Keratinocyte (primary cell): ENCODE data around the gene CRYGS. TPM values are rescaled to one million over a fixed set of nuclear protein-coding genes. Genes with fewer than 3 reads are reported as not detected.
"Not testable (repeated sequence)": the region's sequence is repeated elsewhere in the genome, so short reads cannot be mapped to it uniquely, and the experiment has no call there.

ENCODE experiments used
- DNase-seq: peaks from one replicate; pipeline ENCODE4 v3.0.0-alpha.2; 2011; ENCODE audit warnings: low read depth, missing footprints, low spot score
- FAIRE-seq: peaks from 2 replicates; lab custom pipeline; 2011; peaks lifted over from hg19 to GRCh38; lab: Jason Lieb, UNC
- H2AFZ ChIP-seq: 2 replicates; pipeline ENCODE4 v1.6.0; 2012; ENCODE audit warnings: low read length, control low read depth, inconsistent platforms; ENCODE audit not compliant: control insufficient read depth
- H3K27ac ChIP-seq: 2 replicates; pipeline ENCODE4 v1.5.1; 2011; ENCODE audit warnings: low read length; ENCODE audit not compliant: control insufficient read depth, insufficient read depth
- H3K27me3 ChIP-seq: 3 replicates; pipeline ENCODE4 v1.6.0; 2011; ENCODE audit warnings: low read length; ENCODE audit not compliant: control insufficient read depth, insufficient read depth; ENCODE audit errors: extremely low read depth
- H3K36me3 ChIP-seq, 2 experiments: 2 replicates in 1 of 2; 3 replicates in 1 of 2; pipeline ENCODE4 v1.5.1; 2011; ENCODE audit warnings: low read length in 2 of 2, mild to moderate bottlenecking in 1 of 2; ENCODE audit not compliant: control insufficient read depth in 2 of 2, insufficient read depth in 2 of 2; ENCODE audit errors: extremely low read depth in 1 of 2
- H3K4me1 ChIP-seq: 3 replicates; pipeline ENCODE4 v1.5.1; 2011; ENCODE audit warnings: low read length; ENCODE audit not compliant: control insufficient read depth, insufficient read depth; ENCODE audit errors: extremely low read depth
- H3K4me2 ChIP-seq: 3 replicates; pipeline ENCODE4 v1.6.0; 2011; ENCODE audit warnings: low read depth, low read length; ENCODE audit not compliant: control insufficient read depth, insufficient read depth; ENCODE audit errors: extremely low read depth
- H3K4me3 ChIP-seq, 3 experiments: fragments of 200-600 bp in 1 of 3; sonication (generic) in 1 of 3; 2 replicates in 2 of 3; 3 replicates in 1 of 3; pipeline ENCODE4 v1.5.1; 2011 to 2016; ENCODE audit warnings: low read length in 3 of 3, mild to moderate bottlenecking in 3 of 3, control low read depth in 2 of 3, inconsistent platforms in 1 of 3, low read depth in 1 of 3, mixed read lengths in 1 of 3, mixed run types in 1 of 3, moderate library complexity in 1 of 3; ENCODE audit not compliant: control insufficient read depth in 2 of 3, insufficient read depth in 2 of 3; ENCODE audit errors: extremely low read depth in 1 of 3
- H3K79me2 ChIP-seq: 2 replicates; pipeline ENCODE4 v1.6.0; 2012; ENCODE audit warnings: low read length; ENCODE audit not compliant: control insufficient read depth, insufficient read depth
- H3K9ac ChIP-seq: 3 replicates; pipeline ENCODE4 v1.6.0; 2011; ENCODE audit warnings: low read length; ENCODE audit not compliant: control insufficient read depth, insufficient read depth; ENCODE audit errors: extremely low read depth
- H3K9me1 ChIP-seq: 3 replicates; pipeline ENCODE4 v1.6.0; 2011; ENCODE audit warnings: low read length; ENCODE audit not compliant: control insufficient read depth, insufficient read depth; ENCODE audit errors: extremely low read depth
- H3K9me3 ChIP-seq: 2 replicates; pipeline ENCODE4 v1.5.1; 2012; ENCODE audit warnings: low read depth, low read length; ENCODE audit not compliant: control insufficient read depth
- H4K20me1 ChIP-seq: 3 replicates; pipeline ENCODE4 v1.6.0; 2011; ENCODE audit warnings: low read length; ENCODE audit not compliant: control insufficient read depth, insufficient read depth; ENCODE audit errors: extremely low read depth
- CTCF ChIP-seq, 3 experiments: IDR thresholded peaks in 1 of 3; conservative IDR thresholded peaks in 1 of 3; optimal IDR thresholded peaks in 1 of 3; 2 replicates in 2 of 3; 3 replicates in 1 of 3; pipeline versions ENCODE3 to v1.5.1; 2011; ENCODE audit warnings: low read length in 3 of 3, mild to moderate bottlenecking in 3 of 3, moderate library complexity in 2 of 3, control low read depth in 1 of 3, inconsistent platforms in 1 of 3; ENCODE audit not compliant: insufficient read depth in 2 of 3; ENCODE audit errors: extremely low read depth in 1 of 3
- EZH2 ChIP-seq: IDR thresholded peaks from one replicate; pipeline ENCODE4 v1.6.1; 2012; ENCODE audit warnings: inconsistent platforms, mild to moderate bottlenecking, low read length, moderate library complexity
- dilution Hi-C: fragments of 300-500 bp; cut with MboI; formaldehyde crosslinking; loops from one replicate; pipeline ENCODE4 v1.7.0; 2020; ENCODE audit warnings: low sequenced_read_pairs; ENCODE audit not compliant: extremely low pct_ligation_motif_present
- polyA plus RNA-seq, 5 experiments: library from polyadenylated mRNA; depleted of rRNA in 3 of 5; stranded (reverse) in 3 of 5; stranded (forward) in 1 of 5; unstranded in 1 of 5; fragments of >200 nt; gene quantifications; 1 replicate in 1 of 5; 2 replicates in 3 of 5; 3 replicates in 1 of 5; pipeline versions ENCODE4 v1.2.1 to v1.2.3, GENCODE V29; 2011 to 2012; ENCODE audit warnings: missing spikeins in 2 of 5, low read depth in 1 of 5, low replicate concordance in 1 of 5

CRYGS gene
- polyA plus RNA-seq, 1 donor (not counting 4 experiments of a cell fraction or from before 2014, with no cell fraction given): 3.4 TPM

GRCh38 chr3:186534113-186534669 is 10.0 kb downstream of the CRYGS start:
- Histone ChIP-seq H2AFZ (no peak overlapping the region), H3K4me3 (no peak overlapping the region), H3K27me3 (no peaks in the 10 kb centered on the region), H3K27ac (no peak overlapping the region), H3K4me1 (no peaks in the 10 kb centered on the region), H3K36me3 (no peaks in the 10 kb centered on the region), H3K9ac (no peak overlapping the region), H3K79me2 (no peaks in the 10 kb centered on the region), H3K9me3 (no peaks in the 10 kb centered on the region), H3K4me2 (no peak overlapping the region), H3K9me1 (no peaks in the 10 kb centered on the region), H4K20me1 (no peaks in the 10 kb centered on the region)
- DNase-seq (no peak), FAIRE-seq (no peak)
- no peak for TF ChIP-seq CTCF (optimal IDR thresholded peaks at IDR 0.05 in 1 of 3, IDR thresholded peaks at IDR 0.05 in 1 of 3, conservative IDR thresholded peaks at IDR 0.05 in 1 of 3; ENCODE audit: extremely low read depth in 1 of 3, insufficient read depth in 2 of 3, low read length in 3 of 3)
- dilution Hi-C loops: no loop called here

GRCh38 chr3:186532598-186533072 is 11.5 kb downstream of the CRYGS start:
- DNase-seq (no peak), FAIRE-seq (no peak)
- H3K4me1 ChIP-seq: no peaks in the 10 kb centered on the region
- no peak for TF ChIP-seq CTCF (optimal IDR thresholded peaks at IDR 0.05 in 1 of 3, IDR thresholded peaks at IDR 0.05 in 1 of 3, conservative IDR thresholded peaks at IDR 0.05 in 1 of 3; ENCODE audit: extremely low read depth in 1 of 3, insufficient read depth in 2 of 3, low read length in 3 of 3)
- no peak for TF ChIP-seq EZH2
- no peak overlapping the region for H3K27ac ChIP-seq
- no peaks in the 10 kb centered on the region for H3K79me2 ChIP-seq
- no peak overlapping the region for H3K4me3 ChIP-seq
- H3K27me3 ChIP-seq: no peaks in the 10 kb centered on the region
- H3K9me3 ChIP-seq: no peaks in the 10 kb centered on the region
- no peak overlapping the region for H3K9ac ChIP-seq
- no peak overlapping the region for H3K4me2 ChIP-seq
- H4K20me1 ChIP-seq: no peaks in the 10 kb centered on the region
- dilution Hi-C loops: no loop called here
- no peaks in the 10 kb centered on the region for H3K36me3 ChIP-seq
- no peak overlapping the region for H2AFZ ChIP-seq
- no peaks in the 10 kb centered on the region for H3K9me1 ChIP-seq

GRCh38 chr3:186531694-186532093 is 12.5 kb downstream of the CRYGS start:
- H3K9me3 ChIP-seq, H3K79me2 ChIP-seq, H3K27me3 ChIP-seq, H3K36me3 ChIP-seq, DNase-seq, H3K4me1 ChIP-seq, H4K20me1 ChIP-seq, H2AFZ ChIP-seq, H3K4me2 ChIP-seq, FAIRE-seq, H3K9me1 ChIP-seq, H3K9ac ChIP-seq, dilution Hi-C loops, H3K4me3 ChIP-seq, H3K27ac ChIP-seq: not testable (repeated sequence)
